CD4-positive, alpha-beta T cell treated with Interleukin-10 for 1 hour (primary cell): Measurements from ENCODE around the gene AP3B2.
A peak's percentile ranks its signal among the peaks of the same experiment; 100 is the strongest.

Source experiments
- DNase-seq: peaks from one replicate; pipeline ENCODE4 v3.0.0-alpha.2; 2020

AP3B2 gene

DNA sequence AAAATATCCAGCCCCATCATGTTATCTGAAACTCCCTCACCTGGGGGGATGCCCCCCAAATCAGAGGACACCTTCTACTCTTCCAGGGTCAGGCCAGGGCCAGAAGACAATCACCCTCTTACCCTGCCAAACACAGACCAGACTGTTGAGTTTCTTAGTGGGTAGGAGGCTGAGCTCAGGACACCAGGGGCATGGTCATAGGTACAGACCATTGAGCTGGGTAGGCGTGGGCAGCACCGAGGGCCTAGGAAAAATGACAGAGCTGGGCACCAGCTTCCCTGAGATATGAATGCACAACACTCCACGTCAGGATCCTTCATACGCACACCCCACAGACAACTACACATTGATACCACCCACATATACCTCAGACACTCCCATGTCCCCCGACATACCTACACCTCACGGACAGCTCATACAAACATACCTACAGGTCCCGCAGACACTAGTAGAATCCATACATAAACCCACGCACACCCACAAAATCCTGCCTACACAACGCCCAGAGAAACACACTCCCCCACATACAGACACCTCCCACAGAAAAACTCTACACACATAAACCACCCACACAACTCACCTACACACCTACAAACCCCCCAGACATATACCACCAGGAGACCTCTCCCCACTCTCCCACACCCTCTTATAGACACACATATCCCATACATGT, 11.8 kb downstream of the AP3B2 start:
- no peak for DNase-seq

DNA sequence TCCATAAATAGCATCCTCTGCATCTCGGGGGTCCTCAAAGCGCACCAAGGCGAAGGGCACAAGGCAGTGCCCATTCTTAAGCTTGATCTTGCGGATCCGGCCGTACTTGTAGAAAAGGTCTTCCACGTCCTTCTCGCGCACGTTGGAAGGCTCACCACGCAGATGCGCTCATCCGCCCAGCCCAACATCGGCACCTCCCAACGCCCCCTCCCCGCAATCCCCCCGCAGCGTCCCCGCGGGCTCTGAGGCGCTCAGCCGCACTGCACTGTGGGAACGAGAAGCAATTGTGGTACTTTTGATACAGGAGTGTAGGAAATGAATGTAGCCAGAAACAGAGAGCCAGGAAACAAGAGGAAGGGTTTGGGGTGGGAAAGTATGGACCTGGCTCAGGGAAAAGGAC, 17.5 kb downstream of the AP3B2 start:
- DNase-seq = no peak

DNA sequence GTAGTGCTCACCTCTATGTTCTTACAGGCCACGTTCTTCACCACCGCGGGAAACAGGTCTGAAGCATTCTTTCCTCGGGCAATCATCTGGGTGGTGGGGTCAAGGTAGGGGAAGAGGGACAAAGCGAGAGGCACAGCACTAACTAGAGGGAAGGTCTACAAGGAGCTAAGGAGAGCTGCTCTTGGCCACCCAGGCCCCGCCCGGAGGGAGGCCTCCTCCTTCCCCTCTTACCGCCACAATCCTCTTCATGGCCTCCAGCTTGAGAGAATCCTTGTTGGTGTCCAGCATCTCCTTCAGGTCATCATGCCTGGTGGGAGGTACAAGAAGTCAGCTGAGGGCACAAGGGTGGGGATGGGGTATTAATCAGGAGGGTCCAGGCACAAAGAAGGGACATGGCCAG, 20.5 kb downstream of the AP3B2 start:
- DNase-seq = no peak

DNA sequence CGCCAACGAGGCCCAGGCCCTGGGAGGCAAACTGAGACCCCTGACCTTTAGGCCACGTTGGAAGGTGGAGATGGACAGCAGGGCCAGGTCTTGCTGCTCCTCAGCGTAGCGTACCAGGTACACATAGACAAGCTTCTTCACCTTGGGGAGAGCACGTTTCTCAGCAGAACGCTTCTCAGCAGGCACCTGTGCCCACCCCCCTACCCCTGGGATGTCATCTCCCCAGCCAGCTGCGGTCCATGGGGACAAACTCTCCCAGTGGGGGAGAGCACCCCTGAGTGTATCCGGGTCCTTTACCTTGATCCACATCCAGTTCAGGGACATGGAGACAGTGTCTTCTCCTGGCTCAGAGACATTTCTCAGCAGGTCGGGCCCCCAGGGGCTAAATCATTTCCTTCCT, 21.0 kb downstream of the AP3B2 start:
- DNase-seq = no peak

DNA sequence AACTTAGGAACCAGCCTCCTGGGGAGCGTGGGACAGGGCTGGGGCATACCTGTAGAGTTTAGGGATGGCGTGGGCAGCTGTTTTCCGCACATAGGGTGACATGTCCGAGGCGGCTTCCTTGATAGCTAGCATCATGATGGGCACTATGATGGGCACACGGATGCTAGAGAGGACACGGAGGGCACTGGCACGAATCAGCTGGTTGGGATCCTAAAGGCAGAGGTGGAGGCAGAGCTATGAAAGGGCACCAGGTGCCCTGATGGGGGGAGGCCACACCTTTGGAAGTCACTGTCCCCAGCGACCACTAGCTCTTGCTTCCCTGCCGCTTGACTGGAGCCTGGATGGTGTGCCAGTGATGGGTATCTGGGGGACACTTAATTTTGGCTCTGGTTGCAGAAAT, 28.3 kb downstream of the AP3B2 start:
- DNase-seq = no peak

DNA sequence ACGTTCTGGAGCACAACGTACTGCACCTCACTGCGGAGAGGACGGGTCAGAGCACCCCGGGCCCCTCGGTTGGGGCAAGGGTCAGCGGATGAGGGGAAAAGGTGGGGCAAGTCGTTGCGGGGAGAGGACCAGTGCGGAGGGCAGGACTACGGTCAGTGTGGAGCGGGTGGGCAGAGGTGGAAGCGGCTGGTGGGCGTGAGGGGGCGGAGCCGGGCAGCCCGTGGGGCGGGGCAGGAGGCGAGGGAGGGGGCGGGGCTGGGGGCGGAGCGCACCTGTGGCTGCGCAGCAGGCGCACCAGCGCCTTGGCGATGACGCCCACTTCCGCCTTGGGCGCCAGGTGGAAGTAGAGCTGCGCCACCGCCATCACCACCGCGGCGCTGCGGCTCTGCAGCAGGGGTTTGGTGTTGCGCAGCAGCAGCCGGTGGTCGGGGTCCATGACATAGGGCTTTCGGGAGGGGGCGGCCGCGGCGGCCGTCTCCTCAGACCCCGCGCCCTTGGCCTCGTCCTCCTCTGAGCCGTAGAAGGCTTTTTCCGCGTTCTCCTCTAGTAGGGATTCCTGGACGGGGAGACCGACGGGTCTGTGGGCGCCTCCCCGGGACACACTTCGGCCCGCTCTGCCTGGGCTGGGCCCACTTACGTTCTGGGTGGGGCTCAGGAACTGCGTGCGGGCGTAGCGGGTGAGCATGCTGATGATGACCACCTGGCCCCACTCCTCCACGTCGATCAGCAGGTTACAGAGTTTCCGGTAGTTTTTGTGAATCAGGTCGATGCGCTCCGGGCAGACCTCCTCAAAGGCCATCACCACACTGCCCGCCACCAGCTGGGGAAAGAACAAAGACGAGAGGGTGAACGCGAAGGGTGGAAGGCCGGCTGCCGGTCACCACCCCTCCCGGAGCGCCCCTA, 29.2 kb downstream of the AP3B2 start:
- peak; percentile 87 for DNase-seq

DNA sequence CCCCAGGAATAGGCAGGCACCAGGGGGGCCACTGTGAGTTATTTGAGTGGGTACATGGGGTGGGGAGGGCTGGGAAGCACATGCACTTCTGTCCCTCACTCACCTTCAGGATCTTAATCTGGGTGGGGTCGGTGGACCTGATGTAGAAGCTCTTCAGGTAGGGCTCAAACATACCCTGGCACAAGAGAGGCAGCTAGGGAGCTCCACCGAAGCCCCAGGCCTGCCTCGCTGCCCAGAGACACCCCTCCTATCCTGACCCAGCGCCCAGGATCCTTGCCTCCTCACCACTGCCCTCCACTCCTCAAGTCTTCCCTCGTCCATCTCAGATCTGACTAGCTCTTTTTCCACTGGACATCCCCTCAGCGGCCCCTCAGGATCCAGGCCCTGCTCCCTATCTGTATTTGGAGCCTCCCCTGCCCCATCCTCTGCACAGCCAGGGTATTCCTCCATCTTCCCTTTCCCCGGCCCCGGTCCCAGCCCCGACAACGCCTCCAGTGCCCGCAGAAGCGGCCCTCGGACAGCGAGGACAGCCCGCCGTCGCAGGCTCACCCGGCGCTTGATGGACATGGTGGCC, 30.0 kb downstream of the AP3B2 start:
- DNase-seq = no peak

DNA sequence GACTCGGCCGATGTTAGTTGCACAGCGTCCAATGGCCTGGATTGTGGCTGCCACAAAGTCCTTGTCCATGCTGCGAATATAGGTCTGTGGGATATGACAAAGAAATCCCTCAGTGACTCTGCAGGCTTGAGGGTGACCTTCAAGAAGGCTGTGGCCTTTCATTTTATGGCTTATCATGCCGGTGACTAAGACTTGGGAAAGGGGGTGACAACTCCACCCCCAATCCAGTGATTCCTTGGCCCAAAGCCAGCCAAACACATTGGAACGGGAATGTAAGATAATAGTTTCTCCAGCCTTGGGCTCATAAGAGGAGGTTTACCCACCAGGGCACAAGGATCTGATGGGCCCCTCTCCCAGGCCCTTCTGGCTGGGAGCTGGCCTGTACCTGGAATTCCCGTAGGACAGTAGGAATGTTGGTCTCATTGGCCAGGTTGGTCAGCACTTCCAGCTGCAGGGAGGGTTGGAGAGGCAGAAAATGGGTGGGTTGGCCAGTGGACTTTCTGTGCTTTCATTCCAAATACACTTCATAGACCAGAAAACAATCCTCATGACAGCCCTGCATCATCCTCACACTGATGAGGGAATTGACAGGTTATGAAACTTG, 31.9 kb downstream of the AP3B2 start:
- DNase-seq = no peak

DNA sequence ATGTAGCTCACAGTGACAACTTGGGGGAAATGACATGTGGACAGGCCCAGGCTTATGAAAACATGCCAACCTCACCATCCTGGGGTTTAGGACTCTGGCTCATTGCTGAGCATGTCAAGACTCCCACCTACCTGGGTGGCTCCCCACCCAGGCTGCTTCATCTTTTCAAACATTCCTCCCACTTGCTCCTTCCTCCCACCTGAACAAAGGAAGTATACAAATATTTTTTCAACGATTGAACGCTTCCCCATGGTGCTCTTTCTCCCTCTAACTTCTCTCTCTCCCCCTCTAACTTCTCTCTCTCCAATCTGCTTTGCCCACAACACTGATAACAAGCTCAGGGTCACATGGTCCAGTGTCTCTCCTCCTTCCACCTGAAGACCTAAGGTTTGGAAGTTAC, 34.8 kb downstream of the AP3B2 start:
- no peak for DNase-seq

DNA sequence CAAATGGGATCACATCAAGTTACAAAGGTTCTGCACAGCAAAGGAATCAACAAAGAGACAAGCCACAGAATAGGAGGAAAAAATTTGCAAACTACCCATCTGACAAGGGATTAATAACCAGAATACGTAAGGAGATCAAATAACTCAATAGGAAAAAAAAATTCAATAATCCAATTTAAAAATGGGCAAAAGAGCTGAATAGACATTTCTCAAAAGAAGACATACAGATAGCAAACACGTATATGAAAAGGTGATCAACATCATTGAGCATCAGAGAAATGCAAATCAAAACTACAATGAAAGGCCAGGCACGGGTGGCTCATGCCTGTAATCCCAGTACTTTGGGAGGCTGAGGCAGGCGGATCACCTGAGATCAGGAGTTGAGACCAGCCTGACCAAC, 39.0 kb downstream of the AP3B2 start:
- no peak for DNase-seq

DNA sequence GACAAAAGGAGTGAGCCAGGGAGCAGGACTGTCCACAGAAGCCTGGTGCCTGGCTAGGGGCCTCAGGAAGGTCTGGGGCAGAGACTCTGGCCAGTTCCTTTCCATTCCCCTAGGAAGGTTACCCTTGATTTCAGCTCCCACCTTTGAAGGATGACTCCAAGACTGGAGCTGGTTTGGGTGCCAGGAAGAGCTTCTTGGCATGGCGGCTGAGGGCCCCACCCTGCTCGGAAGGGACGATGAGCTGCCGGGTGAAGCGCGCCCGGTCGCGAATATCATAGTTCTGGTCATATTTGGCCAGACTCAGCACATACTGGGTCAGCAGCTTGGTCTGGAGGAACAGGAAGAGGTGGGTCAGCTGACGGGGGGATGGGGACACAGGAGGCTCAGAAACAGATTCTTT, 43.1 kb downstream of the AP3B2 start:
- DNase-seq = no peak

DNA sequence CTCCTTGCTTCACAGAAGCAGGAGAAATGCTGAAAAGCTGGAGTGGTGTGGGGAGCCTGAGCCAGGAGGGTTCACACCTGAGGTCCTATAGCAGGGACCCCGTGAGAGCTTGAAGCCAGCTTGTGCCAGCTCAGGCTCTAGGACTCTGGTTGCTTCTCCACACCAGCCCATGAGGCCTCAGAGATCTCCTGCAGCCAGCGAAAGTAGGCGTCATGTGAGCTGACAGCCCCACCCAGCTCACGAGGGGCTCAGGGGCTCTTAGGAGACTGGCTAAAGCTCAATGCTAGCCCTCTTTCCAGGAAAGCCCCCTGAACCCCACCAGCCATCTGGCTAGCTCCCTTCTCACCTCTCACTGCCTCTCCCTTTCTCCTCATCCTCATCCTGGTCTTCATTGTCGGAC, 45.7 kb downstream of the AP3B2 start:
- DNase-seq = no peak

DNA sequence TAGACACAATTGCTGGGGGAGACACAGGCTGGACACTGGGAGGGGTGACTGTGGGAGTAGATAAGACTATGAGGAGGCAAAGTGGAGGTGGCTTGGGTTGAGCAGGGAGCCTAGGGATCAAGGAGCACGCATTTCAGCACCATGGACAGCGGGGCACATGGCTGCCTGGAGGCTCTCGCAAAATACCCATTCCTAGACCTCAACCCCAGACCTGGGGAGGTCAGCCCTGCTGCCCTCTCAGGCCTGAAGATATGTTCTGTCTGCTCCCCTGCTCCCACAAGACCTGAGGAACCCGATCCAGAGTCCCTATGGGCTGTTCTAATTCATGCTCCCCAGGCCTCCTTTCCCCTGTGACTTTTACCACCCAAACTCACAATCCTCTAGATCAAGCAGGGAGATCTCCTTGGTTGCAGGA, 46.5 kb downstream of the AP3B2 start:
- peak; percentile 19 for DNase-seq

DNA sequence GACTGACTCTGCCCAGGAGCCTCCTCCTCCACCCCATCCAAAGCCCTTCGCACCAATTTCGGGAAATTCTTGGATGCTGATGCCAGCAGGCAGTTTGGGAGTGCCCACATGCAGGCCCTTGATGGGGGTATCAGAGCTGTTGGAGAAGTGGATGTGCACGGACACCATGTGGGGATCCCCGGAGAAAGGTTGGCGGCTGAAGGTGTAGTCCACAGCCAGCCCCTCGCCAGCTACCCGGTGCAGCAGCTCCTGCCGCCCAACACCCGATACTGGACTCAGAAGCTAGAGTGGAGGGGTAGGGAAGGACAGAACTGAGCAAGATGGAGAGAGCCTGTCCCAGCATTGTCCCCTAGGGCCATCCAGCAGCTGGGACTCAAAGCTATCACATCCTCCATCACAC, 47.0 kb downstream of the AP3B2 start:
- no peak for DNase-seq

DNA sequence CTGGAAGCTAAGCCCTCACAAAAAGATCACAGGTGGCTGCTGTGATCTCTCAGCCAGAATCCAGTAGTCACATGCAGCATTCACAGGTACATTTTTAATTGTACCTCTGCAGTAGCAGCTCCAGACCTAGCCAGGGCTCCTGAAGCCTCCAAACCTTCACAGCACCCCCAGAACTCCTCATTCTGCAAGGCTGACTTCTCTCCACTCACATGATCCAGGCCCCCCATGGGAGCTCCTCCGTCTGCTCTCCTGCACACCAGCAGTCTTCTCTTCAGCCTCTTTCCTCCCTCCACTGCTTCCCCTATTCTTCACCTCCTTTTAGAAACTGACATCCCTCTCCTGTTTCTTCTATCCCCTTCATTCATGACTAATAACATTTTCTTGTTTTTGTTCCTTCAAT, 49.3 kb downstream of the AP3B2 start:
- DNase-seq = no peak

DNA sequence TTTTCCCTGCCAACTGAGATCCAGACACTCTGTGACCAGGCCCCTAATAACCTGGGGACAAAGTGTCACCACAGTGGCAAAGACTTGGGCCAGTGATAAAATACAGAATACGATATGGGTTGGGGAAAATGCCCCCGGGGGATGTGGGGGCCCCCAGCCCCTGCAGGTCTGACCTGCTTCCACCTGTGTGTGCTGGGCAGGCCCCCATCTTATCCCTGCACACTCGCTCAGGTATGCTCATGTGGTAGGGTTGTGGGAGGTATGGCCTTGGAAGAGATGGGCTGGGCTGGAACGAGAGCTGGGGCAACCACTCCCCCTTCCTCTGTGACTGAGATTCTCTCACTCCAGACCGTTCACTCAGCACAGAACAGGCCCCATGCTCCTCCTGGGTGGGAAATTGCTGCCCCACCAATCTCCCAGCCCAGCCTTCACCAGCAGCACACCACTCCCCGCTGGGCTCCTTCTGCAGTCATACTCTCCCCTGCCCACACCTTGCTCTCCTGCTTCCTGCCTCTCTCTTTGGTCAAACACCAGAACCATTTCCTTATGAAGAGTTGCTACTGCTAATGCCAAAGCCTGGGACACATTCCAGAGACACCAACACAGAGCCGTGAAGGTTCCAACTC, 52.9 kb downstream of the AP3B2 start:
- no peak for DNase-seq

DNA sequence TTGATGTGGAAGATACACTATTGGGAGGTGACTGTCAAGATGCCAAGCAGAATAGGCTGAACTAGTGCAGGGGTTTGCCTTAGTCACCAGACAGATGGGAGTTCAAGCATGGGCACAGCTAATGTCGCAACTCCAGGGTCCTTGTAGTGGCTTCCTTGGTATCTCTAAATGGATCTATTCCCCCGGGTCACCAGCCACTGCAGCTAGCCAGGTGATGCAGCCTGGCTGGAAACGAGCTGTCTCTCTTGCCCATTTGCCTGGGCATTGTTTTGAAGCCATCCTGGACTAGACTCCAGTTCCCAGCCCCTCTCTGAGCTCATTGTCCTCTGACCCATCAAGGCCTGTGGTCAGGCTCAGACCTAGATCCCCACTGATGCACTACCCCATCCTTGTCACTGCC, 54.1 kb downstream of the AP3B2 start:
- DNase-seq = no peak

DNA sequence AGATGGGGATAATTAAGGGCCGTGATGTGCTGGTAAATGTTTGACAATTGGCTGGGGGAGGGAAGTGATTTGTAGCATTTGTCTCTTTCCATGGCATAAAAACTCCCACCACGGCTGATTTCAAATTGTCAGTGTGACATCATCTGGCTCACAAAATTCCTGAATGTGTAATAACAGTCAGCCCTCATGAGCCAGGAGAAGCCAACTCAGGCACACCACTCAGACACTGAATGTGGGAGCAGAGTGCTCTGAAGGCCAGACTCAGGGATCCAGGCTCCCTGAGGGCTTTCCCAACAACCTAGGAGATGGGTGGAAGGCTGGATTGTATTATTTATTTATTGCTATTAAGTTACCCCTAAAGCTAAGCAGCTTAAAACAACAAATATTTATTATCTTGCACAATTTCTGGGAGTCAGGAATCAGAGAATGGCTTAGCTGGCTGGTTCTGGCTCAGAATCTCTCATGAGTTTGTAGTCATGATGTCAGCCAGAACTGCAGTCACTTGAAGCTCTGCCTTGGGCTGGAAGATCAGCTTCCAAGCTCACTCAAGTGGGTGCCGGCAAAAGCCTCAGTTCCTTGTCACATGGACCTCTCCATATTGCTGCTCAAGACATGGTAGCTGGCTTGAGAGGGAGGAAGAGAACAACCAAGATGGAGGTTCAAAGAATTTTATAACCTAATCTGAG, 56.0 kb downstream of the AP3B2 start:
- DNase-seq = no peak

DNA sequence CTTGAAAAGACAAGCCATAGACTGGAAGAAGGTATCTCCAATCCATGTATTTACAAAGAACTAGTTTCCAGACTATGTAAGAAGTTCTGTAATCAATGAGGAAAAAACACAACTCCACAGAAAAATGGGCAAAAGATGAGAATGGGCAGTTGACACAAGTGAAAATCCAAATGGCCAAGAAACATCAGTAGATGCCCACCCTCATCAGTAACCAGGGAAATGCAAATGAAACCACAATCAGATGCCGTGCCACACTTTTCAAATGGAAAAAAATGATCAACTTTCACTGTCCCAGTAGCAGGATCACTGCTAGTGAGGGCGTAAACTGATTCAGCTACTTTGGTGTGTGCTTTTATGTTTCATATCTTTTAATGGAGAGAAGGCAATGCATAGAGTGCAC, 58.0 kb downstream of the AP3B2 start:
- no peak for DNase-seq

DNA sequence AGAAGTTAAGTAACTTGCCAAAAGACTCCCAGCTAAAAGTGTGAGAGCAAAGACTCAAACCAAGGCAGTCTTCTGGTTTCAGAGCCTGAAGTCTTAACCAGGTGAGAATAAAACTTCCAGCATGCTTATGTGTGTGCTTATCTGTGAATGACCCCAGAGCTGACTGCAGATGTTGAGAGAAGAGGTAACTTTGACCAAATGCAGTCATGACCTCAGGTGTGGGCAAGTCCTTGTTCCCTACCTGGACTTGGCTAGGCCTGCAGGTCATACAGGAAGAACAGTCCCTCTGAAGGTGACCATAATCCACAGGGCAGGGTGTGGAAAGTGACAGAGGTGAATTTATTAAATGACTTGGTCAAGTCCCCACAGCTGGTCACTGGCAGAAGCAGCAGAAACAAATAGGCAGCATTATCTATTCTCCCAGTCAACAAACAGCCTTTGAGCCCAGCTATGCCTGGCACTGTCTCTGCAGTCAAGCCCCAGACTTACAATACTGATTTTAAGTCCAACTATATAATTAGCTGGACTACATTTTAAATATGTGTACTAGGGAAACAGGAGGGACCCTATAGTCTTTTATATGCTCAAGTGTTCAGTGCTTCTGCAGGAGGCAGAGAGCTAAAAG, 59.5 kb downstream of the AP3B2 start:
- DNase-seq = no peak

DNA sequence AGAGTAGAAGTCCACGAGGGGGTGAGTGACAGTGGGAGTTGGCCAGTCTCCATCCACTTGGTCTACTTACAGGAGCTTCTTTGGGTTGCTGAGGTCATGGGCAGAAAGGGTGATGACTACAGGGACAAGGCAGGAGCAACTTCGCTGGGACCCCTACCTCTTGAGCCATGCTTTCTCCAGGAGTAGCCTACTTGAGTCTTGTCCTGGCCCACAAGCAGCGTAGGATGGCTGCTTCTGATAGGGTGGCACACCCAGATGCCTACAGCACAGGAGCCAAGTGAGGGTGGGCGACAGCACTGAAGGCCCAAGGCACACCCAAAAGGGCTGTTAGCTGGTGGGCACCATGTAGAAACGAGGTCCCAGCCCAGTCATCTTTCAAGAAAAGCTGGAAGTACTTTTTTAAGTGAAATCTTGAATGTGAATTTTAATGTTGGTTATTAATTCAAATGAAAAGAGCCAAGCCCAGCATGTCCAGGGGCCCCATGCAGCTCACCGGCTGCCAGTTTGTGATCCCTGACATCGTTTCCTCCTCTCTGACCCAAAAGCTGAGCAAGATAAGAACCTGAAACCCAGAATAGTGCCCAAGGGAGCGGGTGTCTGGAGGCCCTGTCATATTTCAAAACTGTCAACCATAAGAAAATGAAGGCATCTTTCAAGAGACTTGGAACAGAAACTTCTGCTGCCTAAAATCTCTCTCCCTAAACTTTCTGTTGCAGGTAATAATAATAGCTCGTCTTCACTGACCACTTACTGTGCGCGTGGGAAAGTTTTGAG, 60.3 kb downstream of the AP3B2 start:
- DNase-seq = no peak
